Natural killer cell (primary cell): ENCODE measurements around the gene VPS72. TPM values are rescaled to one million over a fixed set of nuclear protein-coding genes. Genes with fewer than 3 reads are reported as not detected.

Experiments used
- ATAC-seq, 3 donors: fragments of 150-1000 bp in 2 of 3; fragments of 200-7000 bp in 1 of 3; cut with Tn5 transposase; 1 replicate in 1 of 3; 2 replicates in 2 of 3; pipeline ENCODE4 v1.10.0; 2021; ENCODE audit warnings: mild to moderate bottlenecking in 2 of 3, moderate library complexity in 2 of 3
- DNase-seq, 2 donors: peaks; one replicate each; pipeline versions ENCODE4 v3.0.0 to v3.0.0-alpha.2; 2013 to 2021; ENCODE audit warnings: mixed read lengths in 1 of 2
- H3K27ac ChIP-seq: one replicate; pipeline ENCODE4 v1.5.1; 2013; ENCODE audit warnings: mild to moderate bottlenecking, low read length
- H3K27me3 ChIP-seq: one replicate; pipeline ENCODE4 v1.6.1; 2013; ENCODE audit warnings: low read length; ENCODE audit not compliant: control insufficient read depth, insufficient read depth
- H3K36me3 ChIP-seq: one replicate; pipeline ENCODE4 v1.6.1; 2013; ENCODE audit warnings: low read length; ENCODE audit not compliant: control insufficient read depth, insufficient read depth
- H3K4me1 ChIP-seq: one replicate; pipeline ENCODE4 v1.6.1; 2013; ENCODE audit warnings: low read length; ENCODE audit not compliant: control insufficient read depth, insufficient read depth
- H3K4me3 ChIP-seq: one replicate; pipeline ENCODE4 v1.5.1; 2013; ENCODE audit warnings: low read length
- H3K9me3 ChIP-seq: one replicate; pipeline ENCODE4 v1.6.1; 2013; ENCODE audit warnings: low read length; ENCODE audit not compliant: control insufficient read depth, insufficient read depth
- H3K27ac Mint-ChIP-seq, 2 donors: one replicate each; pipeline ENCODE4 v1.8.0; 2022; ENCODE audit warnings: mild to moderate bottlenecking in 2 of 2, mixed read lengths in 2 of 2, moderate library complexity in 1 of 2
- H3K27me3 Mint-ChIP-seq, 2 donors: one replicate each; pipeline ENCODE4 v1.8.0; 2022; ENCODE audit warnings: low read depth in 2 of 2, mixed read lengths in 2 of 2
- H3K36me3 Mint-ChIP-seq: one replicate; pipeline ENCODE4 v1.8.0; 2022; ENCODE audit warnings: mixed read lengths
- H3K4me1 Mint-ChIP-seq, 2 donors: one replicate each; pipeline ENCODE4 v1.8.0; 2022; ENCODE audit warnings: mixed read lengths in 2 of 2
- H3K4me3 Mint-ChIP-seq: one replicate; pipeline ENCODE4 v1.8.0; 2022; ENCODE audit warnings: mild to moderate bottlenecking, moderate library complexity, mixed read lengths
- H3K9me3 Mint-ChIP-seq, 2 donors: one replicate each; pipeline ENCODE4 v1.8.0; 2022; ENCODE audit warnings: mixed read lengths in 2 of 2
- CTCF ChIP-seq: fragments of 200-600 bp; IDR thresholded peaks from one replicate; pipeline ENCODE4 v1.8.0; 2022; ENCODE audit warnings: antibody characterized with exemption
- WGBS: methylation state at CpG from one replicate; pipeline ENCODE4 v1.1.7; 2013; ENCODE audit warnings: missing lambda C conversion rate; ENCODE audit not compliant: insufficient coverage; 5-methylcytosine and 5-hydroxymethylcytosine counted together
- intact Hi-C: fragments of 100-400 bp; cut with micrococcal nuclease; formaldehyde crosslinking; loops from one replicate; pipeline ENCODE4 v1.14.2; 2022
- total RNA-seq, 4 donors: library from RNA; stranded (reverse); fragments of 120-200 nt in 1 of 4; gene quantifications; one replicate each; pipeline versions ENCODE4 v1.2.3 to v1.2.4, GENCODE V29; 2013 to 2022

VPS72 gene
- total RNA-seq, 3 donors from 2014 or later (not counting 1 experiment from before 2014, with no cell fraction given): 26.2 to 45.1 (median 44.8) TPM

- Mint-ChIP-seq H3K4me1 (peaks cover 12 to 22% of the 10 kb centered on the region in 2 donors), H3K36me3 (no peaks in the 10 kb centered on the region), H3K27ac (no peak overlapping the region), H3K9me3 (no peaks in the 10 kb centered on the region), H3K4me3 (no peak overlapping the region), H3K27me3 (no peaks in the 10 kb centered on the region)
- H3K27ac ChIP-seq: no peak overlapping the region
- WGBS: 96% methylated on average over 74 of the region's 74 CpGs
- H3K4me1 ChIP-seq: peaks cover 14% of the 10 kb centered on the region
- no peaks in the 10 kb centered on the region for H3K27me3 ChIP-seq
- no peaks in the 10 kb centered on the region for H3K9me3 ChIP-seq
- intact Hi-C loops: no loop called here
- no peak for DNase-seq
- TF ChIP-seq CTCF: no peak
- H3K36me3 ChIP-seq: no peaks in the 10 kb centered on the region
- no peak overlapping the region for H3K4me3 ChIP-seq
- no peak for ATAC-seq
These were observed 57.5 kb downstream of the VPS72 start for GRCh38 chr1:151132335-151133017.

- peaks cover 14% of the 10 kb centered on the region for H3K4me1 ChIP-seq
- no peak for TF ChIP-seq CTCF
- no peaks in the 10 kb centered on the region for H3K36me3 ChIP-seq
- Mint-ChIP-seq H3K9me3 (no peaks in the 10 kb centered on the region), H3K27me3 (no peaks in the 10 kb centered on the region), H3K4me3 (peak overlapping the region; percentile 86), H3K4me1 (peaks cover 12 to 21% of the 10 kb centered on the region in 2 donors), H3K36me3 (no peaks in the 10 kb centered on the region), H3K27ac (peak overlapping the region; percentile 53 to 71)
- 85% methylated on average over 39 of the region's 39 CpGs for WGBS
- intact Hi-C loops: no loop called here
- peak overlapping the region; percentile 17 for H3K4me3 ChIP-seq
- no peaks in the 10 kb centered on the region for H3K27me3 ChIP-seq
- no peak overlapping the region for H3K27ac ChIP-seq
- ATAC-seq (no peak), DNase-seq (no peak)
- no peaks in the 10 kb centered on the region for H3K9me3 ChIP-seq
These were observed 58.2 kb downstream of the VPS72 start for GRCh38 chr1:151131701-151132334.

GRCh38 chr1:151130987-151131586 lies 58.9 kb downstream of the VPS72 start:
- intact Hi-C loops: no loop called here
- no peak overlapping the region for H3K27ac ChIP-seq

More at GRCh38 chr1:151130987-151131586, 58.9 kb downstream of the VPS72 start:
- no peaks in the 10 kb centered on the region for H3K27me3 Mint-ChIP-seq
- DNase-seq (peak; percentile 63 to 88), ATAC-seq (peak; percentile 93 to 99 (median 99))
- no peaks in the 10 kb centered on the region for H3K27me3 ChIP-seq
- H3K4me3 Mint-ChIP-seq: peak overlapping the region; percentile 86
- no peak for TF ChIP-seq CTCF
- H3K4me1 ChIP-seq: peaks cover 14% of the 10 kb centered on the region
- H3K9me3 ChIP-seq: no peaks in the 10 kb centered on the region
- peaks cover 12 to 15% of the 10 kb centered on the region in 2 donors for H3K4me1 Mint-ChIP-seq
- 9% methylated on average over 45 of the region's 45 CpGs for WGBS
- H3K4me3 ChIP-seq: peak overlapping the region; percentile 17
- H3K27ac Mint-ChIP-seq: peak overlapping the region; percentile 53 to 71
- no peaks in the 10 kb centered on the region for H3K36me3 Mint-ChIP-seq
- no peaks in the 10 kb centered on the region for H3K9me3 Mint-ChIP-seq
- H3K36me3 ChIP-seq: no peaks in the 10 kb centered on the region
